Activated T-cell treated with anti-CD3 and anti-CD28 coated beads for 48 hours (primary cell): ENCODE data around the gene ZNF90.
"Not testable (repeated sequence)": the region's sequence is repeated elsewhere in the genome, so short reads cannot be mapped to it uniquely, and the experiment has no call there.

Source experiments
- DNase-seq: peaks from one replicate; pipeline ENCODE4 v3.0.0-alpha.2; 2020; ENCODE audit warnings: low read depth

Gene ZNF90

DNA sequence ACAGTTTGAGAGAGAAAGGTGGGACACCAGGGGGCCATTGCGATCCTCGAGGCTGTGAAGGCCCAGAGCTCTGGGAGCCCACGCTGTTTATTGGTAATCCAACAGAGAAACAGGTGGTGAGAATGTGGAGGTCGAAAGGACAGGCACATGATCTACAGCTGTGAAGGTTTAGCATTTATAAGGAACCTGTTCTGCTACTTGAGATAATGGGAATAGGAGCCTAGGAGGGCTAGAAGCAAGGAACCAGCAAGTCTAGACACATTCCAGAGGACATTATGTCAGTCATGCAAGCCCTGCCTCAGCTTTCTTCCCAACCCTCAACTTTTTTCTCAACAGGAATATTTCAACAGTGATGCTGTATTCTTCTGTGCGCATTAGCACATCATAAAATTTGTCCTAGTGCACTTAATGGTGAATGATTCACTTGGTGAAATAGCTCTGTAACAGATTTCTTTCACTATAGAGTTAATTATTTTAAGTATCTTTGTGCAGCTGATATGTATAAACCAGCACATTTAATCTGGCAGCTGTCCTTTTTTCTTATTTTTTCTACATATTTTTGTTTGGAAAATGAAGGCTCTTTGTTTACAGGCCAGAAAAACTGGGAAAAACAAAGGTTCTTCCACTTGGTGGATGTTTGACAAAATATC is 25.4 kb downstream of the ZNF90 start:
- no peak for DNase-seq

DNA sequence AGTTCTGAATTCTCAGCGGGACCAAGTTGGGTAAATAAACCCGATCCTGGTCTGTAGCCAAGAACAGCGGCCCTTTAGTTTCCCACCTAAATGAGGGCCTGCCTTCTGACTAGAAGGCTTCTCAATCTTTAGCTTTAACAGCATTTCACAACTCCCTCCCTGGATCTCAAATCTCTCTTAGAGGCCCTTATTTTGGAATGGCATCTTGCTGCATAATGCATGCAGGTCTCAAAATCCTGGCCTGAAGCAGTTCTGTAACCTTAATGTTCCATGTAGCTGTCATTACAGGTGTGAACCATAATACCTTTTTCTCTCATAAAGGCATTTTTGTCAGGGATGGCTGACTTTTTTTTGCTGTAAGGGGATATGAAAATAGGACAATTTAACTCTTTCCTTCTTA is 29.5 kb downstream of the ZNF90 start:
- no peak for DNase-seq

DNA sequence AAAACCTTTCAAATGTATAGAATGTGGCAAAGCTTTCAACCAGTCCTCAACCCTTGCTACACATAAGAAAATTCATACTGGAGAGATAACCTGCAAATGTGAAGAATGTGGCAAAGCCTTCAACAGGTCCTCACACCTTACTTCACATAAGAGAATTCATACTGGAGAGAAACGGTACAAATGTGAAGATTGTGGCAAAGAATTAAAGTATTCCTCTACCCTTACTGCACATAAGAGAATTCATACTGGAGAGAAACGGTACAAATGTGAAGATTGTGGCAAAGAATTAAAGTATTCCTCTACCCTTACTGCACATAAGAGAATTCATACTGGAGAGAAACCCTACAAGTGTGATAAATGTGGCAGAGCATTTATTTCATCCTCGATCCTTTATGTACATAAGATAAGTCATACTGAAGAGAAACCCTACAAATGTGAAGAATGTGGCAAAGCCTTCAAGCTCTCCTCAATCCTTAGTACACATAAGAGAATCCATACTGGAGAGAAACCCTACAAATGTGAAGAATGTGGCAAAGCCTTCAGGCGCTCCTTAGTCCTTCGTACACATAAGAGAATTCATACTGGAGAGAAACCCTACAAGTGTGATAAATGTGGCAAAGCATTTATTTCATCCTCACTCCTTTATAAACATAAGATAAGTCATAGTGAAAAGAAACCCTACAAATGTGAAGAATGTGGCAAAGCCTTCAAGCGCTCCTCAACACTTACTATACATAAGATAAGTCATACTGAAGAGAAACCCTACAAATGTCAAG is 40.5 kb downstream of the ZNF90 start:
- DNase-seq = not testable (repeated sequence)

DNA sequence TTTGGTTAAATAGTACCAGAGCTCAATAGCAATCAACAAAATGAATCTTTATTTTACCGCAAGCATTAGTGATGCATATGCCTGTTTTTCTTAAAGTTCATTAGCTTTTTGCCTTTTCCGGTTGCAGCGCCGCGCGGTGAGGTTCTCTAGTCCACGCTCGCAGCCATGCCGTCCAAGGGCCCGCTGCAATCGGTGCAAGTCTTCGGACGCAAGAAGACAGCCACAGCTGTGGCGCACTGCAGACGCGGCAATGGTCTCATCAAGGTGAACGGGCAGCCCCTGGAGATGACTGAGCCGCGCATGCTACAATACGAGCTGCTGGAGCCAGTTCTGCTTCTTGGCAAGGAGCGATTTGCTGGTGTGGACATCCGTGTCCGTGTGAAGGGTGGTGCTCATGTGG is 47.1 kb downstream of the ZNF90 start:
- no peak for DNase-seq

DNA sequence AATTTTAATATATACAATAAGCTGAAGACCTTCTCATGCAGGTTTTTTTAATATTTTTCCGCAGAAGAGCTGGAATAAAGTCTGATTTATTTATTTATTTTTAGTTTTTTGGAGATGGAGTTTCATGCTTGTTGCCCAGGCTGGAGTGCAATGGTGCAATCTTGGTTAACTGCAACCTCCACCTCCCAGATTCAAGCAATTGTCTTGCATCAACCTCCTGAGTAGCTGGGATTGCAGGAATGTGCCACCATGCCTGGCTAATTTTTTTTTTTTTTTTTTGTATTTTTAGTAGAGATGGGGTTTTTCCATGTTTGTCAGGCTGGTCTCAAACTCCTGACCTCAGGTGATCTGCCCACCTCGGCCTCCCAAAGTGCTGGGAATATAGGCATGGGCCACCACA is 55.1 kb downstream of the ZNF90 start:
- not testable (repeated sequence) for DNase-seq

DNA sequence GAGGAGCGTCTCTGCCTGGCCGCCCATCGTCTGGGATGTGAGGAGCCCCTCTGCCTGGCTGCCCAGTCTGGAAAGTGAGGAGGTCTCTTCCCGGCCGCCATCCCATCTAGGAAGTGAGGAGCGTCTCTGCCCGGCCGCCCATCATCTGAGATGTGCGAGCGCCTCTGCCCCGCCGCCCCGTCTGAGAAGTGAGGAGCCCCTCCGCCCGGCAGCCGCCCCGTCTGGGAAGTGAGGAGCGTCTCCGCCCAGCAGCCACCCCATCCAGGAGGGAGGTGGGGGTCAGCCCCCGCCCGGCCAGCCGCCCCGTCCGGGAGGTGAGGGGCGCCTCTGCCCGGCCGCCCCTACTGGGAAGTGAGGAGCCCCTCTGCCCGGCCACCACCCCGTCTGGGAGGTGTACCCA is 59.9 kb downstream of the ZNF90 start:
- DNase-seq = not testable (repeated sequence)

DNA sequence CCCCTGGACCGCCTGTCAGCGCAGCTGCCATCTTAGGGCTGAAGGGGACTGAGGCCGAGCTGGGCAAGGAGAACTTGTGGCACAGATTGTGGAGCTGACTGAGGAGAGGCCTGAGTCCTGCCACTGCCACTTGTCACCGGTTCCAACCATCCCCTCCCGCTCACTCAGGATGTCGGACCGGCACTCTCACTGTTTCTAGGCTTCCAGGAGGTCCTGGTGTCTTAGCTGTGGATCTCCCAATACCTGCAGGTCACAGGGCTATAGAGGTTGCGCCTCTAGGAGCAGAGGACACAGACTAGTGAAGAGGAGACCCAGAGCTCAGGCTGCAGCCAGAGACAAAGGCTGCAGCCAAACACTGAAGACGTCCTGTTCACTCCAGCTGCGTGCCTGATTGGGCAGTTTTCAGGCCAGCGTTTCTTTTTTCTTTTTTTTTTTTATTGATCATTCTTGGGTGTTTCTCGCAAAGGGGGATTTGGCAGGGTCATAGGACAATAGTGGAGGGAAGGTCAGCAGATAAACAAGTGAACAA is 73.9 kb downstream of the ZNF90 start:
- no peak for DNase-seq

DNA sequence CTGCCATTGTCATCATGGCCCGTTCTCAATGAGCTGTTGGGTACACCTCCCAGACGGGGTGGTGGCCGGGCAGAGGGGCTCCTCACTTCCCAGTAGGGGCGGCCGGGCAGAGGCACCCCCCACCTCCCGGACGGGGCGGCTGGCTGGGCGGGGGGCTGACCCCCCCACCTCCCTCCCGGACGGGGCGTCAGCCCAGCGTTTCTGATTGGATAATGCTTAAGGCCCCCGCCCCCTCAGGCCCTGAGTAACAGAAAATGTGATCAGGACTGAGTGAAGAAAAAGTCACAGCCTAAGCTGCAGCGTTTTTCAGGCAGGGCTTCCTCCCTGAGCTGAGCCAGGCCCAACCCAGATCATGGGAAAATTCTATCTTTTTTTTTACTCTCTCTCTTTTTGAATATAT is 74.7 kb downstream of the ZNF90 start:
- DNase-seq = not testable (repeated sequence)

DNA sequence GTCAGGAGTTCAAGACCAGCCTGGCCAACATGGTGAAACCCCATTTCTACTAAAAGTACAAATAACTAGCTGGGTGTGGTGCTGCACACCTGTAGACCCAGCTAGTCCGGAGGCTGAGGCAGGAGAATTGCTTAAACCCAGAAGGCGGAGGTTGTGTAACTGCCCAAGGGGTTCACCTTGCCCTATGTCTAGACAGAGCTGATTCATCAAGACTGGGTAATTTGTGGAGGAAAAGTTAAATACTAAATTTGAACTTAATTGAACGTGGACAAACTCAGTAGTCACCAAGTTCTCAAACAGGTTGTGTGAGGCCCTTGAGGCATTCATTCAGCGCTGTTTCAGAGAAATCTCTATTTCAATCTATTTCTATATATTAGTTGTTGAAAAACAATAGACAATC is 75.5 kb downstream of the ZNF90 start:
- no peak for DNase-seq

DNA sequence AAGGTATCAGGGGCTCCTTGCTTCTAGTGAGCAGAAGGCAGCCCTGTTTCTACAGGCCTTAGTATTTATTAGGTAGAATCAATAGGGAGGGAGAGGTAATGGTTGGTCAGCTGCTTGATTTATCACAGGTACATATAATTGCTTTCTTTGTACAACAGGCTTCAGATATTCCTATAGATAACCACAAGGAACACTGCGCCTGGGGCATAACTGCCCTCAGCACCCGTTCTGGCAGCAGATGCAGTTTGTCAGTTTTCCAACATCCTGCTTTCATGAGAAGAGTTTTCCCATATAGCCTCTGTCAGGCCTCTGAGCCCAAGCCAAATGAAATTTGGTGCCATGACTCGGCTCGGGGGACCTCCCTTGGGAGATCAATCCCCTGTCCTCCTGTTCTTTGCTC is 76.8 kb downstream of the ZNF90 start:
- DNase-seq = no peak

DNA sequence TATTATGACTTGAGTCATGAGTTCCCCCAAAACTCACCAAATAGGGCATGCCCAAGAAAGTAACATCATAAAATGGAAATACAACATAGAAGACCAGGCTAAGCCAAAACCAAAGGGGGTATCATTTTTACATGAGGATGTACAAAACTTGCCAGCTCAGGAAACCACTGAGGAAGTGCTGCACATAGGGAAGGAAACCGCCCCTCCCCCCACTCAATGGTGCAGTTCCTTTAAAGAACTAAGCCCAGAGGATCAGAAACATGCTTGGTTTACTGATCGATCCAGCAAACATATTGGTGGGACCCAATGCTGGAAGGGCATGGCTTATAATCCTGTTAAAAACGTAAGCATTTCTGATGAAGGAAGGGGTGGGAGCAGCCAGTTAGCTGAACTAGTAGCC is 85.0 kb downstream of the ZNF90 start:
- DNase-seq = no peak

DNA sequence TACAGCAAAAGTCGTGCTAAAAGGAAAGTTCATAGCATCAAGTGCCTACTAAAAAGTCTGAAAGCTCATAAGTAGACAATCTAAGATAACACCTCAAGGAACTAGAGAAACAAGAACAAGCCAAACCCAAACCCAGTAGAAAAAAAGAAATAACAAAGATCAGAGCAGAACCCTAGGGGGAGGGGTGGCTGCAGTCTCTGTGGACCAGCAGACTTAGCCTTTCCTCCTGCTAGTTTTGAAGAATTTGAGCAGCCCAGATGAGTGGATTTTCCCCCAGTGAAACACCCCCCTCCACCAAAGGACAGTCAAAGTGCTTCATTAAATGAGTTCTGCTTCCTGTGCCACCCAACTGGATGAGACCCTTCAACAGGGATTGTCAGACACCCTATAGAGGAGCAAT is 86.7 kb downstream of the ZNF90 start:
- no peak for DNase-seq

DNA sequence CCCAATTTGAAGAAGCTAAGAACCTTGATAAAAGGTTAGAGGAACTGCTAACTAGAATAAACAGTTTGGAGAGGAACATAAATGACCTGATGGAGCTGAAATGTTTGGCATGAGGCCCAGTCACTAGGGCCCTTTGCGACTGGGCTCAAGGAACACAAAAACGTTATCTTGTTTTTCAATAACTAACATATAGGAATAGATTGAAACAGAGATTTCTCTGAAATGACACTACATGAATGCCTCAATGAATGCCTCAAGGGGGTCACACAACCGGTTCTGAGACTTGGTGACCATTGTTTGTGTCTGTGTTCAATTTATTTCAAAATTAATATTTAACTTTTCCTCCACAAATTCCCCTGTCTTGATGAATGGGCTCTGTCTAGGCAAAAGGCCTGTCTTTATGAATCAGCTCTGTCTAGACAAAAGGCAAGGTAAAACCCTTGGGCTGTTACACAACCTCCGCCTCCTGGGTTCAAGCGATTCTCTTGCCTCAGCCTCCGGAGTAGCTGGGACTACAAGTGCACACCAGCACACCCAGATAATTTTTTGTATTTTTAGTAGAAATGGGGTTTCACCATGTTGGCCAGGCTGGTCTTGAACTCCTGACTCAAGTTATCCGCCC is 88.3 kb downstream of the ZNF90 start:
- DNase-seq = no peak

DNA sequence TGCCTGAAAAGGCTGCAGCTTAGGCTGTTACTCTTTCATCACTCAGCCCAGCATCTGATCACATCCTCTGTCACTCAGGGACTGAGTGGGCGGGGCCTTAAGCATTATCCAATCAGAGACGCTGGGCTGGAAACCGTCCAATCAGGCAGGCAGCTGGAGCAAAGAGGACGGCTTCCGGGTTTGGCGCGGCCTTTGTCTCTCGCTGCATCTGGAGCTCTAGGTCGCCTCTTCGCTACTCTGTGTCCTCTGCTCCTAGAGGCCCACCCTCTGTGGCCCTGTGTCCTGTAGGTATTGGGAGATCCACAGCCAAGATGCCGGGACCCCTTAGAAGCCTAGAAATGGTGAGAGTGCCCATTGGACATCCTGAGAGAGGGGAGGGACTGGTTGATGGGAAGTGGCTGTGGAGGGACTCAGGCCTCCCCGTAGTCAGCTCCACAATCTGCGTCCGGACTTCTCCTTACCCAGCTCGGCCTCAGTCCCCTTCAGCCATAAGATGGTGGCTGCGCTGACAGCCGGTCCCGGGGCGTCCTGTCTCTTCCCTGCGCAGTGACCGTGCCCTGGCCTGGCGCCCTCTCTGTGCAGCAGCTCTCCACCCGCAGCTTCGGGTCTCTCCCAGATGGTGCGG is 89.3 kb downstream of the ZNF90 start, which contains the start of gene ZNF486:
Gene ZNF486, plus strand, starts transcription at position 195 of the 625 bp plus-strand sequence. Its CDS starts 117 bp downstream, at position 312.
- DNase-seq = peak; percentile 83

DNA sequence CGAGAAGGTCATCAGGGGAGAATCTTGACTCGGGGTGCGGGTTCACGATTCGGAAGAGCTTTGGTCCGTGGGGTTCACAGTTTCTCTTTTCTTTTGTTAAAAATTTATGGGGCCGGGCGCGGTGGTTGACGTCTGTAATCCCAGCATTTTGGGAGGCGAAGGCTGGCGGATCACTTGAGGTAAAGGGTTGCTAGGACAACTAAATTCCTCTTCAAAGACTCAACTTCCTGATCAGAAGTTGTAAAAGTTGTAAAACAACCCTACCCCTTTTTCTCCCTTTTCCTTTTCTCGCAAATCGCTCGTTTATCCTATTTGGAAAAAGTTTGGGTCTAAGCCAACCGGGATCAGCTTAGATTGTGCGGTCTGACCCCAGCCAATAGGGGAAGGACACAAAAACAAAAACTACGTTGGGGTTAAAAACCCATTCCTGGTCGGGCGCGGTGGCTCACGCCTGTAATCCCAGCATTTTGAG is 89.9 kb downstream of the ZNF90 start:
- DNase-seq = no peak
